HEK293 (cell line): ENCODE data around the gene ISY1.
"Not testable (repeated sequence)": the region's sequence is repeated elsewhere in the genome, so short reads cannot be mapped to it uniquely, and the experiment has no call there.

Experiments used
- PBX3 ChIP-seq: sonication (generic); formaldehyde crosslinking; IDR thresholded peaks from 2 replicates; pipeline ENCODE4 v1.8.1; 2022; ENCODE audit warnings: mild to moderate bottlenecking, moderate library complexity, missing genetic modification reagents
- ZBTB49 ChIP-seq: fragments of 450-650 bp; formaldehyde crosslinking; IDR thresholded peaks from 2 replicates; pipeline ENCODE4 v1.5.1; 2016; ENCODE audit warnings: missing biosample characterization, missing genetic modification characterization, low read depth
- ZFP37 ChIP-seq: fragments of 450-650 bp; formaldehyde crosslinking; IDR thresholded peaks from 2 replicates; pipeline ENCODE4 v1.5.1; 2016; ENCODE audit warnings: missing biosample characterization, missing genetic modification characterization
- ZNF658 ChIP-seq: fragments of 450-650 bp; formaldehyde crosslinking; IDR thresholded peaks from 2 replicates; pipeline ENCODE4; 2016; ENCODE audit warnings: missing biosample characterization, missing genetic modification characterization
- TF ChIP-seq, protein P1 (sequence below): fragments of 450-650 bp; IDR thresholded peaks from 2 replicates; pipeline ENCODE4 v1.5.1; 2018; ENCODE audit warnings: missing biosample characterization, mild to moderate bottlenecking, missing genetic modification characterization

DNA sequence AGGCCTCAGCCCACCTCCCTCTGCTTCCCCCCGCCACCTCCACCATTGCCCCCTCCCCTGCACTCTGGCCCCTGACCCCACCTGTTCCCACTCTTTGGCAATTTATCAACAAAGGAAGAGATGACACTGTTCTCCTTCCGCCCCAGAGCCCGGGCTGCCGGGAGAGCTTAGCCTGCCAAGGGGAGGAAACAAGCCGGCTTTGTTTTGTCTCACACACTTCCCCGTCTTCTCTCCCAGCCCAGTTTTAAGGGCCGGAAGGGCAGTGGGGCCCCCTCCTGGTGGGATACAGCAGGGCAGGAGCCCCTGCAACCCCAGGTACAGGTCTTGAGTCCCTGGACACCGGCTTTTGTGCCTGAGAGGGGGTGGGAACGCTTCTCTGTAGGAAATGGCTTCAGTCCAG lies 73.0 kb downstream of the ISY1 start:
- TF ChIP-seq PBX3 (CRISPR knock-in tag); ZFP37 (tag by site-specific recombination); ZBTB49 (tag by site-specific recombination); ZNF658 (tag by site-specific recombination): not testable (repeated sequence)
- TF ChIP-seq, protein P1, sequence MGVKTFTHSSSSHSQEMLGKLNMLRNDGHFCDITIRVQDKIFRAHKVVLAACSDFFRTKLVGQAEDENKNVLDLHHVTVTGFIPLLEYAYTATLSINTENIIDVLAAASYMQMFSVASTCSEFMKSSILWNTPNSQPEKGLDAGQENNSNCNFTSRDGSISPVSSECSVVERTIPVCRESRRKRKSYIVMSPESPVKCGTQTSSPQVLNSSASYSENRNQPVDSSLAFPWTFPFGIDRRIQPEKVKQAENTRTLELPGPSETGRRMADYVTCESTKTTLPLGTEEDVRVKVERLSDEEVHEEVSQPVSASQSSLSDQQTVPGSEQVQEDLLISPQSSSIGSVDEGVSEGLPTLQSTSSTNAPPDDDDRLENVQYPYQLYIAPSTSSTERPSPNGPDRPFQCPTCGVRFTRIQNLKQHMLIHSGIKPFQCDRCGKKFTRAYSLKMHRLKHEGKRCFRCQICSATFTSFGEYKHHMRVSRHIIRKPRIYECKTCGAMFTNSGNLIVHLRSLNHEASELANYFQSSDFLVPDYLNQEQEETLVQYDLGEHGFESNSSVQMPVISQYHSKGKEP = not testable (repeated sequence)
